SU-DHL-6 (cell line): ENCODE results near the gene PPIL4.

ENCODE experiments used
- CTCF ChIP-seq: fragments of 200-600 bp; sonication (generic); IDR thresholded peaks from one replicate; pipeline ENCODE4 v1.5.1; 2017; ENCODE audit warnings: antibody characterized with exemption, mild to moderate bottlenecking, low read length, moderate library complexity; ENCODE audit not compliant: insufficient read depth, poor library complexity, severe bottlenecking
- EZH2phosphoT487 ChIP-seq: fragments of 200-600 bp; sonication (generic), shearing (Covaris generic); conservative IDR thresholded peaks from 2 replicates; pipeline ENCODE4 v1.6.1; 2018; ENCODE audit warnings: mild to moderate bottlenecking, antibody characterized with exemption, low read length, moderate library complexity, mixed read lengths

GRCh38 chr6:149559389-149559788, 13.5 kb upstream of the PPIL4 start:
- TF ChIP-seq CTCF (no peak), EZH2phosphoT487 (no peak)
